CD4-positive, alpha-beta T cell treated with Interleukin-6 for 4 hours (primary cell): ENCODE results near the gene ZNF423.

Source experiments
- DNase-seq: peaks from one replicate; pipeline ENCODE4 v3.0.0-alpha.2; 2020; ENCODE audit warnings: mixed read lengths

ZNF423 gene

DNA sequence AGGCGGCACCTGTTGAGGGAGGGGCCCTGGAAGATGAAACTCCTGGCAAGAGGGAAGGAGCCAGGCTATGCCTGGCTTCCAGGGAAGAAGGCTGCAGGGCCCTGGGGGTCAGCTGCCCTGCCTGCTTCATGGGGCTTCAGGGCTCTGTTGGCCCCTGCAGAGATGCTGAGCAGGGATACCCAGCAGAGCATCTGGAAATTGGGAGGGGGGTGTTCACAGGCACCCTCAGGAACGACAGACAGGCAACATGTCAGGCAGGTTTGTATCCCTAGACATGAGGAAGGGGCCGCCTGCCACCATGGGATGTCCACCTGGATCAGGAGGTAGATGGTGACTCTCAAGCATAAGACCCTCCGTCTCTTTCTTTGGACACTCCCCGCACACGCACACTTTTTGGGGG, 13.8 kb upstream of the ZNF423 start:
- no peak for DNase-seq

DNA sequence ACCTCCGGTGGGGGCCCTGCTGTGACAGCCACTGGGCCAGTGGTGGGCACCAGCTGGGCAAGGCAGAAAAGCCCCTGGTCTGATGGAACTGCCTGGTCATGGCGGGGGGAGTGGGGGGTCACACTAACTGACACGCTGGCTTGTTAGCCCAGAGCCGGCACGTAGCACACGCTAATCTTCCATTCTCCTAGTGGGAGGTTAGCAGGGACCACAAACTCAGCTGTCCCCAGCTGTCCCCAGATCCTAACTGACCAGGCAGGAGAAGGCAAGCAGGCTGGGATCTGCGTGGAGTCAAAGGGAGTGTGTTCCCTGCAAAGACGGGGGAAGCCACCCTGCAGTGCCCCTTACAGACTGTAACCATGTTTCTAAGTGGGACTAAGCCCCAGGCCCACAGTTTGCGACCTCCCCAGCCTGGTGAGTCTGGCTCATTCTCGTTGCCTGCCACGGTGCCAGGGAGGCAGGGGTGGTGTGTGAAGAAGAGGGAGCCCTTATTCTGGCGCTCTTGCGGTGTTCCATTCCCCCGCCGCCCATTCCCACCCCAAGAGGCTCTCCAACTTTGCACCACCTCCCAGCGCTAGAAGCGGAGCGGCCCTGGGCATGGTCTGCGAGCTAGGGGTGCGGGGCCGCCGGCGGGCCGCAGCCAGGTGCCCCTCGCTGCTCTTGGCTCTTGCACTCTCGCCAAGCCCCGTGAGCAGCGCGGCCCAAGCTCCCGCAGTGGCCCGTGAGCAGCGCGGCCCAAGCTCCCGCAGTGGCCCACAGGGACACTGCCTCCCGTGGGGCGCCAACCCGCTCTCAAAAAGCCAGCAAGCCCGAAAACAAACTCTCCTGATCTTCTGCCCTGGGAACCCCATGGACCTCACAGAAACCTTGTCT, 12.1 kb upstream of the ZNF423 start:
- DNase-seq: no peak

DNA sequence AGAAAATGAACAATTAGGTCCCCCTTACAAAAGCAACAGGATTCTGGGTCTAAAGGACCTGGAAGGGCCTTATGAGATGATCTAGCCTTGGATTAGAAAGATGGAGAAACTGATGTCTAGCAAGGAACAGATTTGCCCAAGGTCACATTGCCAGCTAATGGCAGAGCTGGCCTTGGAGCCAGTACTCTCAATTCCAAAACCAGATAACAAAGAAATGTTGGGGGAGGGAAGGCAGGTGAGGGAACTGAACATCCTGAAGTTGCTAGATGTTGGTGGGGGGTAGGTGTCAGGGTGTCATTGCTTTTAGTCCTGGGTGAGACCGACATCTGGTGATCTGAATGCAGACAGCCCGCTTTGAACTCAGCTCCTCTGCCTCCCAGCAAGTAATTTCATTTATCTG, 11.3 kb upstream of the ZNF423 start:
- DNase-seq: no peak

DNA sequence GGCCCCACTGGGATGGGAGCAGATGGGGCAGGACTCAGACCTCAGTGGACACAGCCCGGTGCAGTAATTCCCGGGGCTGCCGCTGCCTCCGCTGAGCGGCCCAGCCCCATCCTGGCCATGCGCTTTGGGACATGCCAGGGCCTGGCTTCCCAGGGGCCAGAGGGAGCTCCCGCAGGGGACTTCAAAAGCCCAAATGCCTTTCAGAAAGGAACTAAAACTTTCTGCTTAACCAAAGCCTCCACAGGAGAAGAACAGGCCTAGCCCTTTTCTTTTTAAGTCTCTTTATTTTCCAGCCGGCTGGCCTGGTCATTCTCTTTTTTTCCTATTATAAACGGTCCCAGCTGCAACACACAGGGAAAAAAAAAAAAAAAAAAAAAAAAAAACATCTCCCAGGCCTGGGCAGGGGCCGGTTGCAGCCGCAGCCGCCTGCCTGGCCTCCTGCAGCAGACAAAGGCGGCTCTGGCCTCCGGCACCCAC, 10.7 kb upstream of the ZNF423 start:
- no peak for DNase-seq

DNA sequence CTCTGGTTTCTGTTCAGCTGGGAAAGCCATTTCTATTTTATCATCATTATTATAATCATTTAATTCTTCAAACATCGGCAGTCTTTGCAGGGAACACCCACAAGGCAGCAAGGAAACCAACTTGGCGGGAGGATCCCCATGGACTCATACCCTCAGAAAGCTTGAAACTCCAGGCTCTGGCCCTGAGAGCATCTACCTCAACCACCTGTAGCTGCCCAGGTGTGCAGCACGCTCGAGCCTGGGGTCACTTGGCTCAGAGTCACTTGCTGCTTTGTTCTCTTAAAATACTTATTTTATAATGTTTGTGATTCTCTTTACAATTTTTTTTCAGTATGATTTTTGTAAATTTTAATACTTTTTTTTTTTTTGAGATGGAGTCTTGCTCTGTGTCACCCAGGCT, 6.8 kb upstream of the ZNF423 start:
- no peak for DNase-seq

DNA sequence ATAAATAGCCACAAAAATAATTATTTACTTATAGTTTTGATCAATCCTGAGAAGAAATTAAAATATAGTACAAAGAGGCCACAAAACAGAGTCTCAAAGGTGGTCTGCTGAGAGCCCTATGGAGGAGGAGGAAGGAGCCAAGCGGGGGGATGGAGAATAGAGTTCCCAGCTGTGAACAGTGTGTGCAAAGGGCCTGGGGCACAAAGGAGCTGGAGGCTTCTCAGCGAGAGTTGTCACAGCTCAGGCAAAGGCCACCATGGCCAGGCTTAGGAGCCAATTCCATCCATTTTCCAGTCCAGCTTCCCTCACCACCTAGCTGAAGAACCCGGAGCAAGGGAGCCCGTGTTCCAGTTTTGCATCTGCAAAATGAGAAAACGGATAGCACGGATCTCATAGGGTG, 5.4 kb upstream of the ZNF423 start:
- DNase-seq: no peak

DNA sequence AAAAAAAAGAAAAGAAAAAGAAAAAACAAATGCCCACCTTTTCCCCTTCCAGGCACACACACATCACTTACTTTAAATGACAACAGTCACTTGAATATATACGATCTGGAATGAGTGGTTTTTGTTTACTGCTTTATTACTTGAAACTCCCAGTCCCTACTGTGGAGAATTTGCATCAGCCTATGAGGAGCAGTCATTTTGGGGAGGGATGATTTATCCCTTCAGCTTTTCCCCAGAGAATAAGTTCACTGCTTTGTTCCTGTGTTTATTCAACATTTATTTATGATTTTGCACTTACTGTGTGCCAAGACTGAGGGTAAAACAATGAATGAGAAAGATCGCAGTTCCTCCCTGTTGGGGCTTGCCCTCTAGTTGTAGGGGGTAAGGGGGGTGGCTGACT, 4.7 kb upstream of the ZNF423 start:
- no peak for DNase-seq

DNA sequence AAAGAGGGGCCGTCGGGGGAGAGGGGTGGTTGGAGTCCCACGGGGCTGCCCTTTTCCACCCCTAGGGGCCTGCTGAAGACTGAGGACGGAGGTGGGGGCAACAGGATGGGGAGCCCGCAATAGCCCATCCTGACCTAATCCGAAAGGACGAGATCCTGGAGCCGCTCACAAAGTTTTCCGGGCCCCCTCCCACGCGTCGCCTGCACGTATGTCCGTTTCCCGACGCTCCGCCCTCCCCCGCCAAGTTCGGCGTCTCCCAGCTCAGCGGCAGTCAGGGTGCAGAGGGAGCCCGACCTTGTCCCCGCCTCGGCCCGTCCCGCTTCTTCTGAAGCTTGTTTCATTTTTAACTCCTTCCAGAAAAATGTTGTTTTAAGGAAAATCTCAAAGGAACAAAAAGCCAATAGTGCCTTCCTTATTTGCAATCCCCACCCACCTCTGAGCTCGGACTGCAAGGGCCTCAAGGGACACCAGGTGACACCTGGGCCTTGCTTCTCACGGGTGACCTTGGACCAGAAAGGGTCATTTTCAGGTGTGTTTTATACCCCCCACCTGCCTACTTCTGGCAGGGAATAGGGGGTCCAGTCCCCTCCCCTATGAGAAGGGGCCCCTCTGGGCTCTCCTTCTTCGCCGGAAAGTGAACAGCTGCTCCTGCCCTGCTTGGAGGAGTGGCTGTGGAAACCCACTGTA, 3.4 kb upstream of the ZNF423 start:
- DNase-seq: peak; percentile 9

DNA sequence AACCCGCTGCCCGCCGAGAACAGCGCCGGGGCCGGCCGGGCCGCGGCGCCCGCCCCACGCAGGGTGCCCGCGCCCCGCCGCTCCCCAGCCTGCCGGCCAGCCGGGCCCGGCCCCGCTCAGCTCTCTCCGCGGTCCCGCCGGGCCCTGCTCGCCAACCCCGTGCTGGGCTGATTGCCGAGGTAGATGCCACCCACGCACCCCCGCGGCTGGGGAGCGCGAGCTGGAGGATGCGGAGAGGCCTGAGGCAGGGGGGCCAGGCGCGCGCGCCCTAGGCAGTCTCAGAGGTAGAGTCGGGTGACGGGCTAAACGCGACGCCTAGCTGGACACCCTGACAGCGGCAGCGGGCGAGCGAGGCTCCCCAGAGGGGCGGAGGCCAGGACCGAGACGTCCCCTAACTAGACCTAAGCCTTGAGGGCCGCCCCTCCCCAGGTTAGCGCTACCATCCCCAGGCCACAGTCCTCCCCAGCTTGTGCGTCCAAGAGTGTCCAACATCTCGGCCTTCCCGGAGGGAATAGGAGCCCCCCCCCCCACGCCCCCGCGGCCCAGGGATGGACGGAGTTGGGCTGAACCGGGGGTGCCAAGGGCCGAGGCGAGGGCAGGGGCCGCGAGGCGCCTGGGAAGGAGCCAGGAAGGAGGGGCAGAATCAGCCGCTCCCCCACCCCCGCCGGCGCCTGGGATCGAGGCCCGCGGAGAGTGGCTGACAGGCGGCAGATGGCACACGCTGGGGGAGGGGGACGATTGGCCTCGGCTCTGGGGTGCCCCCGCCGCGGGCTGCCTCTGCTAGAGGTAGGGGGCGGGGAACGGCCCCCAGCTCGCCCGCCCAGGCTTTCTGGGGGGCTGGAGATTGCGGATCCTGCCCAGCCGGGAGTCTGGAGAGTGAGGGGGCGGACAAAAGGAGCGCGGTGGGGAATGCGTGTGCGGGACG, 2.5 kb upstream of the ZNF423 start:
- DNase-seq: peak; percentile 34

DNA sequence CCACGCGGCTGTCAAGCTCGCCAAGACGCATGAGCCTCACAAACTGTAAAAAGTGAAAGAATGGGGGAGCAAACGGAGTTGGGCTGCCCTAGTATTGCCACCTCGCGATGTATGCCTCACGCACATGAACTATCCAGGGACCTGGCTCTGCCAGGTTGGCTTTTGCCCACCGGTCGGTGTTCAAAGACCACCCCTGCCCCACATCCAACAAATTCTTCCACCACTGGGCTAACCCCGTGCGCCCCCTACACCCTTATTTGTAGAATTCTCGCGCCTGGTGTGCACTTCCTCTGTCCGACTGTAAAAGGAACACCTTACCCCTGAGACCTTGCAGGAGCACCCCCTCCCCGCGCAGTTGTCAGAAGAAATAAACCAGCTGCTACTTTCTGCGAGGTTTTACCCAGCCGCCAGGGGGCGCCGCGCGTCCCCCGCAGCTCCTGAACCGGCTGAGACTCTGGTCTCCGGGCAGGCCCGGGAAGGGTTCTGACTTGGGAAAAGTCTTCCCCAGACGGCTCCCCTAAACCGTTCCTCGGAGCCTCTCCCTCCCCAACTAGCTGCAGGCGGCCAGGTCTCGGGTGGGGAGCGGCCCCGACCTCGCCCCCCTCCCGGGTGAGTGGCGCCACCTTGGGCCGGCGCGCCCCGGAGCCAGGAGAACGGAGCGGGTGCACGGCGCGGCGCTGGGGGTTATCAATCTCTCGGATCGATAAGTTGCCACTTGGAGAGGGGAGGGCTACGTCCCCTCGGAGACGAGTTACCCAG, 1.7 kb upstream of the ZNF423 start:
- DNase-seq: peak; percentile 47

DNA sequence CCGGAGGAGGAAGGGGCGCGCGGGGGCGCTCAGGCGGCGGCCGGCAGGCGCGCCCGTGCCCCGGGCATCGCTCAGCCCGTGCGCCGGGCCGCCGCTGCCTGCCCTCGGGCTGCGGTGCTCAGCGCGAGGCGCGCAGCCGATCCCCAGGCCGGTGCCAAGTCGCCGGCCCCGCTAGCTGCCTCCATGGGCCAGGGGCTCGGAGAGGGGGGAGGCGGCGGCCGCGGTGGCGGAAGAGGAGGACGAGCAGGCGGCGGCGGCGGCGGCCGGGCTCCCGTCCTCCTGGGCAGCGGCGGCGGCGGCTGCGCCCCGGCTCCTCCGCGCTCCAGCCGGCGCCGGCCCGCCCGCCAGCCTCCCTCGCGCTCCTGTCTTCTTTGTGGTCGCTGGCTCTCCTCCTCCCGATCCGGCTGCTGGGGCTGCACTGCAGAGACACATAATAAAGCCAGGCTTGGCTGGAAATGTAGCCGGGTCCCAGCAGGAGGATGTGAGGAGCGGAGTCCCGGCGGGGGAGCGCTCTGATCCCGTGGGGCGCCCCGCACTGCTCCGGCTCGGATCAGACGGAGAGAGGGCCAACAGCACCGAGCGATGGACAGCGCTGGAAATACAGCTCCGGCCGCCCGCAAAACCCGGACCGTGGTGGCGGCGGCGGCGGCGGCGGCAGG, 889 bp upstream of the ZNF423 start:
- DNase-seq: no peak

DNA sequence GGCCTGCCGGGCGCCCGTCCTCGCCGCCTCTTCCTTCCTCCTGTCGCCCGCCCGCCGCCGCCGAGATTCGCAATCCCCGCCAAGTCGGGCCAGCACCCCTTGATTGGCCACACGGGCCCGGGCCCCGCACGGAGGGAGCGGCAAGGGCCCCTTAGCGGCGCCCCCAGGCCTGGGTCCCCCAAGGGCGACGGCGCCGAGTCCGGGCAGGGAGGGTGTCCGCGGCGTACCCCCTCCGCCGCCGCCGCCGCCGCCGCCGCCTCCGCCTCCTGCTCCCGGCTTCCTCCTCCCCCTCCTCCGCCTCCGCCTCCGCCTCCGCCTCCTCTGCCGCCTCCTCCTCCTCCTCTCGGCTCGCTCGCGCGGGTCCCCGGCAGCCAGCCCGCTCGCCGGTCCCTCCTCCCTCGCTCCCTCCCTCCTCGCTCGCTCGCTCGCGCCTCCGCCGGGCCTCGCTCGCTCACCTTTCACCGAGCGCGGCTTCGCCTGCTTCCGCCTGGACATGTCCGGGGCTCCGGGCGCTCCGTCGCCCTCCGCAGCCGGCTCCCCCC, 561 bp downstream of the ZNF423 start:
- DNase-seq: peak; percentile 80

DNA sequence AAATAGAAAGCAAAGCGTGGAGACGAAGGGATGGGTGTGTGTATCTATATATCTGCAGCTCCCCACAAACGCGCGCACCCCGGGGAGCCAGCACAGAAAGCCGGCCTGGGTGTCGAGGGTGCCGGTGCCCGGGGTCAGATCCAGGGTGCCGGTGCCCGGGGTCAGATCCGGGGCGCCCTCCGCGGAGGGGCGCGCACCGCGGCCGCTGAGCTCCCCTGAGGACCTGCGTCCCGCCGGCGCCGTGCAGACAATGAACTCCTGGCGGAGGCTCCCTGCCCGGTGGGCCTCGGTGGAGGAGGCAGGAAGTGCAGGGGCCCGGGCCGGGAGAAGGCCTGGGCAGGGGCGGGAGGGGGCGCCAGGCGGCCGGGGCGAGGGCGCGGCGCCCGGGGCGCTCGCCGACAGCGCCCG, 1.1 kb downstream of the ZNF423 start:
- no peak for DNase-seq

DNA sequence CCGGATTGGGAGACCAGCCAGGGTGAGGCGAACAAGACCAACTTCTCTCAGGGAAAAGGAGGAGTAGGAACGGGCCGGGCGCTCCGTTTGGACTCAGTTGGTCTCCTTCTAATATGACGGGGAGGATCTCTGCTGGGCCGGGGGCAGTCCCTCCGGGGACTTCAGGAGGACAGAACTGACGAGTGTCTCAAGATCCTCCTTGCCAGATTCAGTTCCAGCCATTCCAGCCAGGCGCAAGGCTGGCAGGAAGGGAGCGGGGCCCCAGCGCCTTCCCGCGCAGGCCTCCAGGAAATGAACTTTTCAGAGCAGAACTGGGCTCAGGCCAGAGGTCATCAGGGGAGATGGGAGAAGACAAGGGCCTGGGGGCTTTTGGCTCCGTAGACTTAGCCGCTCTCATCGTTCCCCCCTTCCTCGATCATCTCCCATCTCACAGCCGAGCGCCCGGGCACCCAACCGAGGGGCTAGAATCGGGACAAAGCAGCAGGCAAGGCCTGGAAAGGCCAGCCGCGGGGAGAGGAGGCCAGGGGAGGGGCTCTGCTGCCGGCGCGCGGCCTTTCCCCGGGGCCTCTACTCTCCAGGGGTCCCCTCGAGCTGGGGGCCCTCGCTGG, 1.6 kb downstream of the ZNF423 start:
- DNase-seq: no peak

DNA sequence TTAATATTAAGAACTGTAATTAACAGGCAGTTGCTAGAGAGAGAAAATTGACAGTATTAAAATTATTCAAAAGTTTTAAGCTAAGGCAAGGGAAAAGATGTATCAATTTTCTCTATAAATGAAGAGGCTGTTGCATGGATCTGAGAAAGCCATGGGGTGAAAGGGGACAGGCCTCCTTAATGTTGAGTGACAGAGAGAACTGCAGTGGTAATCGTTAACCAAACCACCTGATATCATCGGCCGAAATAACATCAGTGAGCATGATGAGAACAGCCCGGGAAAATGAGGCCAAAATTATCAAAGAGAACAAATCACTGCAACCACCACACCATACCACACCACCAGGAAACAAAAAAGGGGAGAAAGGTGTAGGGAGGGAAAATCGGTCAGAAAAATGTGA, 3.6 kb downstream of the ZNF423 start:
- DNase-seq: no peak

DNA sequence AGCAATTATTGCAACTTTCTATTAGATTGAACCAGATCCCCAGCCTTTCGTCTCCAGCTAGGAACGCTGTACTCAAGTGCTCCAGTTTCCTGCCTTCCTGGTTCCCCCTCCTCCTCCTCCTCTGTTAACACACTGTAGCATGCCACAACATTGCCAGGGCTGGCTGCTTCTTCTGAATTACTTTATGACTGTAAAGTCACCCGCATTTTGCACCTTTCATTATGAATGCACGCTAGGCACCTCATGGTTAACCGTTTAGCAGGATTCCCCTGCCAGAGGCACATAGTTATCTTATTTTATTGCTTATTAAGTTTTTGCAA, 4.5 kb downstream of the ZNF423 start:
- no peak for DNase-seq

DNA sequence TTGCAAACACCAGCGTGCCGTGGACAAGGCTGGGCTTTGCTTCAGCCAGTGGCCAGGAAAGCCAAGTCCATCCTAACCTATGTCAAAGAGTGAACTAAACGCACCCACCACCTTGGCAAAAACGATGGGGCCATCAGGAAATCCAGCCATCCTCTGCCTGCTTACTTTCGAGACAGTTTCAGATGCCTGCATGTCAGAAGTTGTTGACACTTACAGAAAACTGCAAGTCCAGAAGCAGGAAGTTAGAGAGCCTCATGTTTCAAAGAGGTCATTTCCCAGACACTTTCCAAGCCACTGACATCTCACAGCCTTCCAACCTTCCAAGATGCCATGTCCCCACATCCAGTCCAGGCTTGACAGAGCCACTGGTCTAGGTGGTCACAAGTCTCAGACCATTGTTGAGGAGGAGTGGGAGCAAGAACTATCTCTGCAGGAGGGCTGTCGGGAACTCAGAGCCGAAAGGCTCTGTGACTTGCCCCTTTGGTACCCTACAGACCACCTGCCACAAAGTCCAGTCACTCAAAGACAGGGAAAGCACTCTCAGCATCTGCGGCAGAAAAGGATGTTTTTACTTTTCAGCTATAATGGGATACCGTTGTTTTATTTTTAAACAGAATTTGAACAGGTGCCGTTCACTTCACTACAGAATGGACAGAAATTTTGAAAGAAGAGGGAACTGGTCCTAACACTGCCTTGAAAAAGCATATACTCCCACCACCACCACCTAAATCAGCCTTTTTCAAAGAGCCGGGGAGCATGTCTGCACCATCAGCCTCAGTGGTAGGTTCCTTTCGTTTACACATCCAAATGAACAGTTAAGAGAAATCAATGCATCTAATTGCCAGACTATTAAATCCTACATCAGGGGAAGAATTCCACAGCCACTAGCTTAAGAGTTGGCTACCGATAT, 5.1 kb downstream of the ZNF423 start:
- no peak for DNase-seq

DNA sequence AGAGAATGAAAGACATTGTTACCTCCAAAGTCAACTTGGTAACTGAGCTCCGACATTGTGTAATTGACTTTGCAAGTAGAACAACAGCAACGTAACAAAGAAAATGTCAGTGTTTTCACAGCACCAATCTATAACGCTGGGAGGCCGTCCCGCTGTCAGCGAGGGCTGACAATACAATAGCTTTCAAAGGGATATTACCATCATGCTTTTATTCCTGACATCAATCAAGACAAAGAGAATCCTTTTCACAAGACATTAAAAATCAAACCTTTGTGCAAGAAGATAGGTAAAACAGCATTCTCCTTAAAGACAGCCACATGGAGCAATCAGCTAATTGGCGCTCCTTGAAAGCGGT, 6.2 kb downstream of the ZNF423 start:
- DNase-seq: no peak

DNA sequence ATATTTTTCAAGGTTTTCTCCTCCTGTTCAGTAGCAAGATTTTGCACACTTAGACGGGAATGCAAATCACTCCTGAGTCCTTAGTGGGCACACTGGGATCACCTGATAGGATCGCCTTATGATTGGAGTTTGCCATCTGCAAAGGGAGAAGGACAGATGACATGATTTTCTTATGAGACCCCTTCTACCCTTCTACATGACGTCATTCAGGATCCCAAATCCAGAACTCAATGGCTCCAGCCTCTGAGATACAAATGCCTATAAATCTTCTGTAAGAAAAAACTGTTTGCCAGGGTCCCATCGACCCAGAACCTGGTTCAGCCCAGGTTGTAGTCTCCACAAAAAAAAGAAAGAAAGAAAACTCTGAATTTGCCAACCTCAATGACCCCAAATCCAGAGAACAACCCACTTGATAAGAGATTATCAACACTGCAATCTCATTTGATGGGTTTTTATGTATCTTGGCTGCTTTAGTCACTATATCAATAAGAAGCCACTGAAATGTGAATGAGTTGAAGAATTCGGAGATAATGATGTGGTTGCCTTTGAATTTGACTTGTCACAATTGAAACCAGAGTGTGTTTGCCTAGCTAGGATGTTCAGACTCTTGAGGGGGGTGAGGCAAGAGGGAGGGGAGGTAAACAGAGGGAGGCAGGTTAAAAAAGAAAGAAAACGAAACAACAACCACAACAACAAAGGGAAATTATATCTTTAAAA, 6.7 kb downstream of the ZNF423 start:
- no peak for DNase-seq

DNA sequence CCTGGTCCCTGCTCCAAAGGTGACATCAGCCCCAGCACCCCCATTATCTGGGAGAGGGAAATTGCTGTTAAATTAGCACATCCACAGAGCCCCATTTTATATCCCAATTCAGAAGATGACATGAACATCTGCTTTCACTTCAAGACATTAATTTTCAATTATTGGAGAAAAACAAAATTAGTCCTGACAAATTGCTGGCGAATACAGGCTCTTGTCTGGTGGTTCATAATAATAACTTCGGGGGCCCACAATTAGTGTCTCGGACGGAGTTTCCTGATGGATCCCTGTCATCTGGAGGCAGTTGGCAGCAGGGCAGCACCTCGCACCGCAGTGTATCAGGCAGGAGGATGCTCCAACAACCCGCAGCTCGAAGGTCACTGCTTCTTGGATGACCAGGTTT, 7.4 kb downstream of the ZNF423 start:
- DNase-seq: no peak
